ENCODE data around the gene UACA.
A peak's percentile ranks its signal among the peaks of the same experiment; 100 is the strongest.

Gene UACA

GRCh38 chr15:70778258-70779076 is 15.1 kb upstream of the UACA start:
- H3K4me1 ChIP-seq (ENCODE audit: control insufficient read depth, low read depth, low read length) = no peaks in the 10 kb centered on the region
- no peak overlapping the region for H3K4me3 ChIP-seq (ENCODE audit: low read length)
- H3K9me3 ChIP-seq (ENCODE audit: control insufficient read depth, low read depth, low read length) = no peaks in the 10 kb centered on the region
- no peak overlapping the region for H3K27ac ChIP-seq (ENCODE audit: low read length)
- no peaks in the 10 kb centered on the region for H3K27me3 ChIP-seq (ENCODE audit: control insufficient read depth, insufficient read depth, low read length)
- no peak overlapping the region for H3K9ac ChIP-seq (ENCODE audit: low read length)
- H3K36me3 ChIP-seq (ENCODE audit: control insufficient read depth, low read depth, low read length) = no peaks in the 10 kb centered on the region

- no peaks in the 10 kb centered on the region for H3K4me1 ChIP-seq (ENCODE audit: control insufficient read depth, low read depth, low read length)
- H3K36me3 ChIP-seq (ENCODE audit: control insufficient read depth, low read depth, low read length) = no peaks in the 10 kb centered on the region
- no peaks in the 10 kb centered on the region for H3K9me3 ChIP-seq (ENCODE audit: control insufficient read depth, low read depth, low read length)
- no peak overlapping the region for H3K9ac ChIP-seq (ENCODE audit: low read length)
- H3K27ac ChIP-seq (ENCODE audit: low read length) = no peak overlapping the region
- H3K27me3 ChIP-seq (ENCODE audit: control insufficient read depth, insufficient read depth, low read length) = no peaks in the 10 kb centered on the region
- H3K4me3 ChIP-seq (ENCODE audit: low read length) = no peak overlapping the region
Measured at GRCh38 chr15:70777170-70777926, 14.0 kb upstream of the UACA start.

GRCh38 chr15:70775160-70775559 is 11.8 kb upstream of the UACA start:
- no peaks in the 10 kb centered on the region for H3K36me3 ChIP-seq (ENCODE audit: control insufficient read depth, low read depth, low read length)
- no peak overlapping the region for H3K27ac ChIP-seq (ENCODE audit: low read length)
- no peaks in the 10 kb centered on the region for H3K4me1 ChIP-seq (ENCODE audit: control insufficient read depth, low read depth, low read length)

GRCh38 chr15:70772402-70772801 is 9.0 kb upstream of the UACA start:
- Histone ChIP-seq H3K36me3 (ENCODE audit: control insufficient read depth, low read depth, low read length) (no peaks in the 10 kb centered on the region), H3K9ac (ENCODE audit: low read length) (no peak overlapping the region), H3K9me3 (ENCODE audit: control insufficient read depth, low read depth, low read length) (no peaks in the 10 kb centered on the region), H3K27ac (ENCODE audit: low read length) (no peak overlapping the region), H3K4me1 (ENCODE audit: control insufficient read depth, low read depth, low read length) (no peaks in the 10 kb centered on the region), H3K4me3 (ENCODE audit: low read length) (no peak overlapping the region), H3K27me3 (ENCODE audit: control insufficient read depth, insufficient read depth, low read length) (no peaks in the 10 kb centered on the region)

More at GRCh38 chr15:70775160-70775559, 11.8 kb upstream of the UACA start:
- Histone ChIP-seq H3K9ac (ENCODE audit: low read length) (no peak overlapping the region), H3K4me3 (ENCODE audit: low read length) (no peak overlapping the region), H3K9me3 (ENCODE audit: control insufficient read depth, low read depth, low read length) (no peaks in the 10 kb centered on the region), H3K27me3 (ENCODE audit: control insufficient read depth, insufficient read depth, low read length) (no peaks in the 10 kb centered on the region)

- Histone ChIP-seq H3K4me3 (ENCODE audit: low read length) (no peak overlapping the region), H3K36me3 (ENCODE audit: control insufficient read depth, low read depth, low read length) (no peaks in the 10 kb centered on the region), H3K4me1 (ENCODE audit: control insufficient read depth, low read depth, low read length) (no peaks in the 10 kb centered on the region), H3K27me3 (ENCODE audit: control insufficient read depth, insufficient read depth, low read length) (no peaks in the 10 kb centered on the region), H3K9ac (ENCODE audit: low read length) (no peak overlapping the region), H3K9me3 (ENCODE audit: control insufficient read depth, low read depth, low read length) (no peaks in the 10 kb centered on the region), H3K27ac (ENCODE audit: low read length) (no peak overlapping the region)
Measured at GRCh38 chr15:70770863-70771262, 7.5 kb upstream of the UACA start.

- peaks cover 11% of the 10 kb centered on the region for H3K4me1 ChIP-seq (ENCODE audit: control insufficient read depth, low read depth, low read length)
- H3K36me3 ChIP-seq (ENCODE audit: control insufficient read depth, low read depth, low read length) = no peaks in the 10 kb centered on the region
- H3K27me3 ChIP-seq (ENCODE audit: control insufficient read depth, insufficient read depth, low read length) = no peaks in the 10 kb centered on the region
- no peak overlapping the region for H3K9ac ChIP-seq (ENCODE audit: low read length)
- H3K9me3 ChIP-seq (ENCODE audit: control insufficient read depth, low read depth, low read length) = no peaks in the 10 kb centered on the region
- no peak overlapping the region for H3K27ac ChIP-seq (ENCODE audit: low read length)
- H3K4me3 ChIP-seq (ENCODE audit: low read length) = no peak overlapping the region
Measured at GRCh38 chr15:70768257-70768883, 5.0 kb upstream of the UACA start.

GRCh38 chr15:70767667-70768066 is 4.3 kb upstream of the UACA start:
- H3K27ac ChIP-seq (ENCODE audit: low read length) = no peak overlapping the region
- H3K4me3 ChIP-seq (ENCODE audit: low read length) = no peak overlapping the region
- peaks cover 11% of the 10 kb centered on the region for H3K4me1 ChIP-seq (ENCODE audit: control insufficient read depth, low read depth, low read length)
- H3K36me3 ChIP-seq (ENCODE audit: control insufficient read depth, low read depth, low read length) = no peaks in the 10 kb centered on the region
- H3K9me3 ChIP-seq (ENCODE audit: control insufficient read depth, low read depth, low read length) = no peaks in the 10 kb centered on the region
- no peaks in the 10 kb centered on the region for H3K27me3 ChIP-seq (ENCODE audit: control insufficient read depth, insufficient read depth, low read length)
- H3K9ac ChIP-seq (ENCODE audit: low read length) = no peak overlapping the region

GRCh38 chr15:70766597-70766996 is 3.2 kb upstream of the UACA start:
- Histone ChIP-seq H3K4me3 (ENCODE audit: low read length) (no peak overlapping the region), H3K27me3 (ENCODE audit: control insufficient read depth, insufficient read depth, low read length) (peaks cover 8% of the 10 kb centered on the region), H3K27ac (ENCODE audit: low read length) (no peak overlapping the region), H3K9ac (ENCODE audit: low read length) (no peak overlapping the region), H3K36me3 (ENCODE audit: control insufficient read depth, low read depth, low read length) (no peaks in the 10 kb centered on the region), H3K4me1 (ENCODE audit: control insufficient read depth, low read depth, low read length) (peaks cover 17% of the 10 kb centered on the region), H3K9me3 (ENCODE audit: control insufficient read depth, low read depth, low read length) (no peaks in the 10 kb centered on the region)

GRCh38 chr15:70765504-70766281 is 2.3 kb upstream of the UACA start:
- H3K27me3 ChIP-seq (ENCODE audit: control insufficient read depth, insufficient read depth, low read length) = peaks cover 16% of the 10 kb centered on the region
- H3K36me3 ChIP-seq (ENCODE audit: control insufficient read depth, low read depth, low read length) = no peaks in the 10 kb centered on the region
- no peak overlapping the region for H3K27ac ChIP-seq (ENCODE audit: low read length)
- peaks cover 19% of the 10 kb centered on the region for H3K4me1 ChIP-seq (ENCODE audit: control insufficient read depth, low read depth, low read length)
- no peak overlapping the region for H3K4me3 ChIP-seq (ENCODE audit: low read length)
- H3K9me3 ChIP-seq (ENCODE audit: control insufficient read depth, low read depth, low read length) = no peaks in the 10 kb centered on the region
- no peak overlapping the region for H3K9ac ChIP-seq (ENCODE audit: low read length)

- H3K4me3 ChIP-seq (ENCODE audit: low read length) = peak overlapping the region; percentile 87
- peaks cover 19% of the 10 kb centered on the region for H3K4me1 ChIP-seq (ENCODE audit: control insufficient read depth, low read depth, low read length)
- H3K27ac ChIP-seq (ENCODE audit: low read length) = peak overlapping the region; percentile 21
- H3K9me3 ChIP-seq (ENCODE audit: control insufficient read depth, low read depth, low read length) = no peaks in the 10 kb centered on the region
- H3K27me3 ChIP-seq (ENCODE audit: control insufficient read depth, insufficient read depth, low read length) = peaks cover 16% of the 10 kb centered on the region
- H3K9ac ChIP-seq (ENCODE audit: low read length) = peak overlapping the region; percentile 61
- H3K36me3 ChIP-seq (ENCODE audit: control insufficient read depth, low read depth, low read length) = no peaks in the 10 kb centered on the region
Measured at GRCh38 chr15:70763950-70764730, 782 bp upstream of the UACA start.

Data from iPS-18a (cell line).